Mesothelial cell of epicardium (in vitro differentiated cells): ENCODE results near the gene CCDC150. TPM values are rescaled to one million over a fixed set of nuclear protein-coding genes. Genes with fewer than 3 reads are reported as not detected.
"Not testable (repeated sequence)": the region's sequence is repeated elsewhere in the genome, so short reads cannot be mapped to it uniquely, and the experiment has no call there.

Experiments
- DNase-seq, 2 experiments: peaks; one replicate each; pipeline ENCODE4 v3.0.0; 2021; ENCODE audit warnings: low spot score in 2 of 2; ENCODE audit not compliant: unreplicated experiment in 2 of 2
- H3K27ac Mint-ChIP-seq: 2 replicates; pipeline ENCODE4 v1.8.0; 2021; ENCODE audit warnings: mixed read lengths
- H3K27me3 Mint-ChIP-seq: 2 replicates; pipeline ENCODE4 v1.8.0; 2021; ENCODE audit warnings: low read depth, mixed read lengths
- H3K36me3 Mint-ChIP-seq: 2 replicates; pipeline ENCODE4 v1.8.0; 2021; ENCODE audit warnings: mixed read lengths
- H3K4me1 Mint-ChIP-seq: 2 replicates; pipeline ENCODE4 v1.8.0; 2021; ENCODE audit warnings: mixed read lengths
- H3K4me3 Mint-ChIP-seq: 2 replicates; pipeline ENCODE4 v1.8.0; 2021; ENCODE audit warnings: mild to moderate bottlenecking, moderate library complexity, mixed read lengths
- H3K9me3 Mint-ChIP-seq: 2 replicates; pipeline ENCODE4 v1.8.0; 2021; ENCODE audit warnings: mixed read lengths
- CTCF ChIP-seq: fragments of 200-600 bp; sonication (generic); IDR thresholded peaks from one replicate; pipeline ENCODE4 v1.5.0; 2021; ENCODE audit warnings: antibody characterized with exemption; ENCODE audit not compliant: unreplicated experiment
- total RNA-seq: library from RNA; stranded (reverse); gene quantifications from 3 replicates; pipeline ENCODE4 v1.2.1, GENCODE V29; 2021

The CCDC150 gene
- total RNA-seq, 1 donor from 2014 or later, result 16.6 TPM

DNA sequence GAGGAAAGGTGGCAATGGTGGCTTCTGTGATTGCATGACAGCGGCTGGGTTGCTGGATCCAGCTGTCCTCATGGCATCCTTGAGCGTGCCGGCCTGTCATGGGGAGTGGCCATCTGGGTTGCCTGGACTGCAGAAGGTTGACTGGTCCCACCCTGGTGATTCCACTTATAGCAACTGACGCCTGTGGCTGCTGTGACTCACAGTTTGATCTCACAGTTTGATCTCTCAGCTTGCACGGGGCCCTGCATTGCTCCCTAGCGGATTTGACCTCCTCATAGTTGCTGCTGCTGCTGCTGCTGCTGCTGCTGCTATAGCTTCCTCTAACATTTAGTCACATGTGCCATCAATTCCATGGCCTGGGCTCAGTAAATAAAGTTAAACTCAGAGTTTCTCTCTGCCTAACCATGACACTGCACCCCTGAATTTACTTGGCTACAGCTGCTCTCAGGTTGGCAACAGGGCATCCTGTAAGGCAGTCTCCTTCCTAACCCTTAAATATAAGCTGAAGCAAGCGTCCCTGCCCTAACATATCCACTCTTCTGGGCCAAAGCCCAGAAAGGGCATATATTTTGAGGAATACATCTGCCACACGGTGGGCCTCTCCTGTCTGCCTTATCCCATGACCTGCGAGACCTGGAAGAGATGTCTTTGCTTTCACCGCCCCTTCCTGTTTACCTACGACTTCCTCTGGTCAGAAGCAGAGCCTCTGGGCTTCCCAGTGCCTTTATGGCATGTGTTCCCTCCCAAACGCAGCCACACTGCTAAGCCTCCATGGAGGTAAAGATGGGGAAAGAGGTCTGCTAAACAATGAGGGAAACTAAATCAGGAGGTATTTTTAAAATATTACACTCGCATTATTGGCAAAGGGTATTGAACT lies 37.8 kb upstream of the CCDC150 start:
- H3K9me3 Mint-ChIP-seq, result peaks cover 5% of the 10 kb centered on the region

GRCh38 chr2:196604196-196604595 lies 35.3 kb upstream of the CCDC150 start:
- TF ChIP-seq CTCF, result no peak
- Mint-ChIP-seq H3K9me3 (peaks cover 5% of the 10 kb centered on the region), H3K4me1 (peaks cover 1% of the 10 kb centered on the region), H3K27me3 (no peaks in the 10 kb centered on the region), H3K4me3 (no peak overlapping the region), H3K27ac (no peak overlapping the region), H3K36me3 (no peaks in the 10 kb centered on the region)
- DNase-seq, result no peak

More for the DNA sequence above, 37.8 kb upstream of the CCDC150 start:
- no peak overlapping the region for H3K4me3 Mint-ChIP-seq
- no peak for DNase-seq
- peaks cover 1% of the 10 kb centered on the region for H3K27me3 Mint-ChIP-seq
- no peak overlapping the region for H3K27ac Mint-ChIP-seq
- peaks cover 2% of the 10 kb centered on the region for H3K4me1 Mint-ChIP-seq
- no peak for TF ChIP-seq CTCF
- H3K36me3 Mint-ChIP-seq, result no peaks in the 10 kb centered on the region

DNA sequence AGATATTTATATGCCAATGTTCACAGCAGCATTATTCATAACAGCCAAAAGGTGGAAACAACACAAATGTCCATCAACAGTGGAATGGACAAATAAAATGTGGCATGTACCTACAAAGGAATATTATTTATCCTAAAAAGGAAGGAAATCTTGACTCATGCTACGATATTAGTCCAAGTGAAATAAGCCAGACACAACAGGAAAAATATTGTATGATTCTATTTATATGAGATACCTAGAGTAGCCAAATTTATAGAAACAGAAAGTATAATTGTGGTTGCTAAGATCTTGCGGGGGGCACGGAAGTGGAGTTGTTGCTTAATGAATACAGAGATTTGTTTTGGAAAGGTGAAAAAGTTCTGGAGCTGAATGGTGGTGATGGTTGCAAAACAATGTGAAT lies 33.0 kb upstream of the CCDC150 start:
- Mint-ChIP-seq H3K4me1 (no peaks in the 10 kb centered on the region), H3K36me3 (no peaks in the 10 kb centered on the region), H3K27me3 (no peaks in the 10 kb centered on the region), H3K4me3 (no peak overlapping the region), H3K27ac (no peak overlapping the region), H3K9me3 (peaks cover 5% of the 10 kb centered on the region)
- TF ChIP-seq CTCF, result no peak
- no peak for DNase-seq

DNA sequence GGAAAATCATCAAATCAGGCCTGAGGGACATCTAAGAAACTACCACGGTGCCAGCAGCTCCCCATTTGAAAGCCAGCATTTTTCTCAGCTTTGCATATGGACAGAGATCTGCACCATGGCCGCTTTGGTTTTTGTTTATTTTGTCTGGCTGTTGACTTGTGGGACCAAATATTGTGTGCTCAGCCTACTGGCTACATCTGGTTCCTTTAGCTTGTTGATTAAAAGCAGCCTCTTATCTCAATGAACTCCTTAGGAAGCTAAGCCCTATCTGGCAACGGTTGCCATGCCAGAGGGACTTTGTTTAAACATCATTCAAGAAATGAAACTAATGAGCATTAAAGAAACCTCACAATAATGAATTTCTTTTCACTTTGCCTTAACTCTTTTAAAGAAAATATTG lies 32.4 kb upstream of the CCDC150 start:
- TF ChIP-seq CTCF, result no peak
- Mint-ChIP-seq H3K9me3 (peaks cover 5% of the 10 kb centered on the region), H3K4me3 (no peak overlapping the region), H3K4me1 (no peaks in the 10 kb centered on the region), H3K36me3 (no peaks in the 10 kb centered on the region), H3K27me3 (no peaks in the 10 kb centered on the region), H3K27ac (no peak overlapping the region)
- DNase-seq, result no peak

- H3K27ac Mint-ChIP-seq, H3K4me1 Mint-ChIP-seq, DNase-seq, H3K9me3 Mint-ChIP-seq, H3K36me3 Mint-ChIP-seq, H3K27me3 Mint-ChIP-seq, H3K4me3 Mint-ChIP-seq: not testable (repeated sequence)
Measured at GRCh38 chr2:196607896-196608295, 31.6 kb upstream of the CCDC150 start.

DNA sequence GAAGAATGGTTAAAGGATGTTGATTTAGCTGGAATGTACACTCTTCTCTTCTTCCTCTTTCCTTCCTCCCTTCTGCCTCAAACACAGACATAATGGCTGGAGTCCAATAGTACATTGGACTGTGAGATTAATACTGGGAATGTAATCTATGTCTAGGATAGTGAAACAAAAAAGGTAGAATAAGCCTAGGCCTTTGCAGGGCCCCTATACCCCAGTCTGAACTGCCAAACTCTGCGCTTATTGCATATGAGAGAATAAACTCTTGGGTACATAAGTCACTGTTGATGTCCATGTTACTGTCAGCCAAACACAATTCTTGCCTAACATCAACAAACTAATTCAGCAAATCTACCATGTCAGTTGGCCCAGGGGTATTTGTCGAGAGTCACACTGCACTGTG lies 29.7 kb upstream of the CCDC150 start:
- peaks cover 5% of the 10 kb centered on the region for H3K9me3 Mint-ChIP-seq
- no peak for TF ChIP-seq CTCF
- H3K4me3 Mint-ChIP-seq, result no peak overlapping the region
- no peak overlapping the region for H3K27ac Mint-ChIP-seq
- no peaks in the 10 kb centered on the region for H3K27me3 Mint-ChIP-seq
- DNase-seq, result no peak
- no peaks in the 10 kb centered on the region for H3K4me1 Mint-ChIP-seq
- no peaks in the 10 kb centered on the region for H3K36me3 Mint-ChIP-seq
